Measurements from ENCODE around the gene NAA60. TPM values are rescaled to one million over a fixed set of nuclear protein-coding genes. Genes with fewer than 3 reads are reported as not detected.

The NAA60 gene
- total and polyA plus RNA-seq, 9 of the 15 experiments (the other 6 are each of a cell fraction or from before 2014, with no cell fraction given) = 2.1 to 49.4 (median 10.3) TPM

DNA sequence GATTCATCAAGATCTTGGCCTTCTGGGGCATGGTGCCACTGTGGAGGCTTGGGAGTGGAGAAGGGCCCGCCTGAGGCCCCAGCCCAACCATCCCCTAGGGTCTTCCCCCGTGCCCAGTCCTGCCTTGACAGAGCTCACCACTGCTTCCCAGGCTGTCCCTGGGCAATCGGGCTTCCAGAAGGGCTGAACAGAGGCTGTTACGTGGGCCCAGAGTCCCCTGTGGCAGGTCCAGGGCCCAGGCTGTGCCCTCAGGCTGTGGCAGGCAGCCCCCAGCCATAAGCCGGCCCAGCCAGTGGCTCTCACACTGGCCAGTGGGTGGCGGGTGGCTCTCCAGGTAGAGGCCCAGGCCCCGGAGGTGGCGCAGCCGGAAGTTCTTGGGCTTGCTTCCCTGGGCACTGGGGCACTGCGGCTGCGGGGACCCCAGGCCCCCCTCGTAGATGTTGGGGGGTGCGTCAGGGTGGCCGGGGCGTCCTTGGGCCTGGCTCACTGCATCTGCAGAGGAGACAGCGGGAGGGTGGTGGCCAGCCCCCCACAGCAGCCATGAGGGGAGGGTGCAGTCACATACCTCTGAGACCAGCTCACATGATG lies 51.0 kb downstream of the NAA60 start:
- ChIA-PET CTCF (ENCODE audit: low intra/inter-chr PET ratio) (no interaction called here), POLR2A (no interaction called here)
- no peaks in the 10 kb centered on the region for H3K27me3 ChIP-seq (ENCODE audit: control insufficient read depth in 2 of 2, insufficient read depth in 2 of 2, low read length in 2 of 2)
- H3K9me3 ChIP-seq (replicated peaks; ENCODE audit: control insufficient read depth, insufficient read depth, low read depth, low read length) = peaks cover 3% of the 10 kb centered on the region; the same call in 1 of the 2 replicates
- H3K4me1 ChIP-seq (replicated peaks in 1 of 2; ENCODE audit: control insufficient read depth in 2 of 2, insufficient read depth in 2 of 2, low read length in 2 of 2) = peaks cover 0 to 21% of the 10 kb centered on the region in 2 experiments; a peak in 2 of 5 replicates
- H3K4me3 ChIP-seq = no peak overlapping the region
- WGBS (ENCODE audit: insufficient coverage, low coverage, missing lambda C conversion rate) = 53% methylated on average over 7 of the region's 16 CpGs
- ATAC-seq = no peak
- H3K27ac ChIP-seq (ENCODE audit: extremely low read depth, low read depth, low read length) = no peak overlapping the region
- FAIRE-seq = no peak
- no peaks in the 10 kb centered on the region for H3K79me2 ChIP-seq (ENCODE audit: control insufficient read depth, insufficient read depth, low read length)
- no peaks in the 10 kb centered on the region for H3K36me3 ChIP-seq (ENCODE audit: control insufficient read depth, insufficient read depth, low read length)
- no TSS peak for BruUV-seq (replicated peaks)
- no peak overlapping the region for H2AFZ ChIP-seq (ENCODE audit: low read depth, low read length)
- intact Hi-C loops (cut with micrococcal nuclease) = loop anchor here (10.0 kb wide), 1 partner anchor 130 kb away; no protein-coding TSS in a partner anchor
- in situ Hi-C loops (cut with MboI) = loop anchor here (5.0 kb wide), 1 partner anchor 87 kb away; no protein-coding TSS in a partner anchor
- H4K20me1 ChIP-seq (replicated peaks; ENCODE audit: control insufficient read depth, insufficient read depth, low read length) = no peaks in the 10 kb centered on the region
- H3K9ac ChIP-seq (ENCODE audit: insufficient read depth in 1 of 2, low read depth in 2 of 2, low read length in 2 of 2) = no peak overlapping the region
- no peak for DNase-seq (ENCODE audit: extremely low read depth in 1 of 4, low spot score in 3 of 4)
- no peak overlapping the region for H3K4me2 ChIP-seq (ENCODE audit: insufficient read depth, low read length)
- no peaks in the 10 kb centered on the region for H3K9me1 ChIP-seq (ENCODE audit: control insufficient read depth, insufficient read depth, low read length)
- no peak for TF ChIP-seq HNRNPH1 (optimal IDR thresholded peaks at IDR 0.05; ENCODE audit: low read depth, low read length)
- no peak for TF ChIP-seq CEBPB (tag; IDR thresholded peaks at IDR 0.05)
- TF ChIP-seq, protein P1, sequence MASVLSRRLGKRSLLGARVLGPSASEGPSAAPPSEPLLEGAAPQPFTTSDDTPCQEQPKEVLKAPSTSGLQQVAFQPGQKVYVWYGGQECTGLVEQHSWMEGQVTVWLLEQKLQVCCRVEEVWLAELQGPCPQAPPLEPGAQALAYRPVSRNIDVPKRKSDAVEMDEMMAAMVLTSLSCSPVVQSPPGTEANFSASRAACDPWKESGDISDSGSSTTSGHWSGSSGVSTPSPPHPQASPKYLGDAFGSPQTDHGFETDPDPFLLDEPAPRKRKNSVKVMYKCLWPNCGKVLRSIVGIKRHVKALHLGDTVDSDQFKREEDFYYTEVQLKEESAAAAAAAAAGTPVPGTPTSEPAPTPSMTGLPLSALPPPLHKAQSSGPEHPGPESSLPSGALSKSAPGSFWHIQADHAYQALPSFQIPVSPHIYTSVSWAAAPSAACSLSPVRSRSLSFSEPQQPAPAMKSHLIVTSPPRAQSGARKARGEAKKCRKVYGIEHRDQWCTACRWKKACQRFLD (CRISPR knock-in tag; IDR thresholded peaks at IDR 0.05) = no peak
- TF ChIP-seq, protein P2, sequence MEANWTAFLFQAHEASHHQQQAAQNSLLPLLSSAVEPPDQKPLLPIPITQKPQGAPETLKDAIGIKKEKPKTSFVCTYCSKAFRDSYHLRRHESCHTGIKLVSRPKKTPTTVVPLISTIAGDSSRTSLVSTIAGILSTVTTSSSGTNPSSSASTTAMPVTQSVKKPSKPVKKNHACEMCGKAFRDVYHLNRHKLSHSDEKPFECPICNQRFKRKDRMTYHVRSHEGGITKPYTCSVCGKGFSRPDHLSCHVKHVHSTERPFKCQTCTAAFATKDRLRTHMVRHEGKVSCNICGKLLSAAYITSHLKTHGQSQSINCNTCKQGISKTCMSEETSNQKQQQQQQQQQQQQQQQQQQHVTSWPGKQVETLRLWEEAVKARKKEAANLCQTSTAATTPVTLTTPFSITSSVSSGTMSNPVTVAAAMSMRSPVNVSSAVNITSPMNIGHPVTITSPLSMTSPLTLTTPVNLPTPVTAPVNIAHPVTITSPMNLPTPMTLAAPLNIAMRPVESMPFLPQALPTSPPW (CRISPR knock-in tag; IDR thresholded peaks at IDR 0.05) = no peak
- no peak for TF ChIP-seq CBX1 (IDR thresholded peaks at IDR 0.05; ENCODE audit: low read depth)
- TF ChIP-seq, protein P3, sequence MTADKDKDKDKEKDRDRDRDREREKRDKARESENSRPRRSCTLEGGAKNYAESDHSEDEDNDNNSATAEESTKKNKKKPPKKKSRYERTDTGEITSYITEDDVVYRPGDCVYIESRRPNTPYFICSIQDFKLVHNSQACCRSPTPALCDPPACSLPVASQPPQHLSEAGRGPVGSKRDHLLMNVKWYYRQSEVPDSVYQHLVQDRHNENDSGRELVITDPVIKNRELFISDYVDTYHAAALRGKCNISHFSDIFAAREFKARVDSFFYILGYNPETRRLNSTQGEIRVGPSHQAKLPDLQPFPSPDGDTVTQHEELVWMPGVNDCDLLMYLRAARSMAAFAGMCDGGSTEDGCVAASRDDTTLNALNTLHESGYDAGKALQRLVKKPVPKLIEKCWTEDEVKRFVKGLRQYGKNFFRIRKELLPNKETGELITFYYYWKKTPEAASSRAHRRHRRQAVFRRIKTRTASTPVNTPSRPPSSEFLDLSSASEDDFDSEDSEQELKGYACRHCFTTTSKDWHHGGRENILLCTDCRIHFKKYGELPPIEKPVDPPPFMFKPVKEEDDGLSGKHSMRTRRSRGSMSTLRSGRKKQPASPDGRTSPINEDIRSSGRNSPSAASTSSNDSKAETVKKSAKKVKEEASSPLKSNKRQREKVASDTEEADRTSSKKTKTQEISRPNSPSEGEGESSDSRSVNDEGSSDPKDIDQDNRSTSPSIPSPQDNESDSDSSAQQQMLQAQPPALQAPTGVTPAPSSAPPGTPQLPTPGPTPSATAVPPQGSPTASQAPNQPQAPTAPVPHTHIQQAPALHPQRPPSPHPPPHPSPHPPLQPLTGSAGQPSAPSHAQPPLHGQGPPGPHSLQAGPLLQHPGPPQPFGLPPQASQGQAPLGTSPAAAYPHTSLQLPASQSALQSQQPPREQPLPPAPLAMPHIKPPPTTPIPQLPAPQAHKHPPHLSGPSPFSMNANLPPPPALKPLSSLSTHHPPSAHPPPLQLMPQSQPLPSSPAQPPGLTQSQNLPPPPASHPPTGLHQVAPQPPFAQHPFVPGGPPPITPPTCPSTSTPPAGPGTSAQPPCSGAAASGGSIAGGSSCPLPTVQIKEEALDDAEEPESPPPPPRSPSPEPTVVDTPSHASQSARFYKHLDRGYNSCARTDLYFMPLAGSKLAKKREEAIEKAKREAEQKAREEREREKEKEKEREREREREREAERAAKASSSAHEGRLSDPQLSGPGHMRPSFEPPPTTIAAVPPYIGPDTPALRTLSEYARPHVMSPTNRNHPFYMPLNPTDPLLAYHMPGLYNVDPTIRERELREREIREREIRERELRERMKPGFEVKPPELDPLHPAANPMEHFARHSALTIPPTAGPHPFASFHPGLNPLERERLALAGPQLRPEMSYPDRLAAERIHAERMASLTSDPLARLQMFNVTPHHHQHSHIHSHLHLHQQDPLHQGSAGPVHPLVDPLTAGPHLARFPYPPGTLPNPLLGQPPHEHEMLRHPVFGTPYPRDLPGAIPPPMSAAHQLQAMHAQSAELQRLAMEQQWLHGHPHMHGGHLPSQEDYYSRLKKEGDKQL (CRISPR knock-in tag; IDR thresholded peaks at IDR 0.05; ENCODE audit: borderline replicate concordance) = no peak
- no peak for TF ChIP-seq POLR2B (IDR thresholded peaks at IDR 0.05; ENCODE audit: low read depth, partially characterized antibody)
- TF ChIP-seq RBM22 (IDR thresholded peaks at IDR 0.05; ENCODE audit: low read depth, low read length, poor library complexity, severe bottlenecking) = no peak
- TF ChIP-seq BRCA1 (IDR thresholded peaks at IDR 0.05) = no peak
- no peak for TF ChIP-seq BRCA1 (CRISPR knock-in tag; IDR thresholded peaks at IDR 0.05)
- TF ChIP-seq HDAC8 (tag; IDR thresholded peaks at IDR 0.05) = no peak
- no peak for TF ChIP-seq RBM15 (IDR thresholded peaks at IDR 0.05; ENCODE audit: insufficient read depth, low read length)
- TF ChIP-seq MED1 (CRISPR knock-in tag; IDR thresholded peaks at IDR 0.05; ENCODE audit: borderline replicate concordance) = no peak
